HL-60/S4 treated with retinoic acid at 250 ng/mL for 4 days and 3 days (cell line): Measurements from ENCODE around the gene IL1A.

Source experiments
- in situ Hi-C: fragments of 300-500 bp; cut with MboI; formaldehyde crosslinking; loops from 2 replicates; pipeline ENCODE4 v1.7.0; 2022; ENCODE audit warnings: low sequenced_read_pairs

IL1A gene

GRCh38 chr2:112818094-112818902 lies 34.0 kb upstream of the IL1A start:
- in situ Hi-C loops: no loop called here

GRCh38 chr2:112817082-112817689 lies 32.9 kb upstream of the IL1A start:
- in situ Hi-C loops: no loop called here

GRCh38 chr2:112814278-112814677 lies 30.0 kb upstream of the IL1A start:
- in situ Hi-C loops: no loop called here

- in situ Hi-C loops: no loop called here
Observed at GRCh38 chr2:112813280-112813966, 29.1 kb upstream of the IL1A start.

- in situ Hi-C loops: no loop called here
Observed at GRCh38 chr2:112812318-112813267, 28.3 kb upstream of the IL1A start.

GRCh38 chr2:112811841-112812306 lies 27.6 kb upstream of the IL1A start:
- in situ Hi-C loops: no loop called here

- in situ Hi-C loops: no loop called here
Observed at GRCh38 chr2:112811276-112811831, 27.1 kb upstream of the IL1A start.

GRCh38 chr2:112809112-112809511 lies 24.8 kb upstream of the IL1A start:
- in situ Hi-C loops: no loop called here

- in situ Hi-C loops: no loop called here
Observed at GRCh38 chr2:112807233-112807807, 23.0 kb upstream of the IL1A start.

GRCh38 chr2:112805542-112805941 lies 21.2 kb upstream of the IL1A start:
- in situ Hi-C loops: no loop called here

GRCh38 chr2:112803691-112804521 lies 19.6 kb upstream of the IL1A start:
- in situ Hi-C loops: no loop called here

- in situ Hi-C loops: no loop called here
Observed at GRCh38 chr2:112800881-112801583, 16.7 kb upstream of the IL1A start.

- in situ Hi-C loops: no loop called here
Observed at GRCh38 chr2:112798979-112799975, 15.0 kb upstream of the IL1A start.

- in situ Hi-C loops: no loop called here
Observed at GRCh38 chr2:112796486-112796885, 12.2 kb upstream of the IL1A start.

GRCh38 chr2:112795774-112796173 lies 11.5 kb upstream of the IL1A start:
- in situ Hi-C loops: no loop called here

- in situ Hi-C loops: no loop called here
Observed at GRCh38 chr2:112794841-112795240, 10.5 kb upstream of the IL1A start.

GRCh38 chr2:112794131-112794733 lies 9.9 kb upstream of the IL1A start:
- in situ Hi-C loops: no loop called here
